ENCODE results near the gene MLLT10.
A peak's percentile ranks its signal among the peaks of the same experiment; 100 is the strongest.

The MLLT10 gene

GRCh38 chr10:21655236-21655635 is 121.2 kb downstream of the MLLT10 start:
- no peak for DNase-seq

GRCh38 chr10:21655687-21656086 is 121.7 kb downstream of the MLLT10 start:
- no peak for DNase-seq

GRCh38 chr10:21661087-21661486 is 127.1 kb downstream of the MLLT10 start:
- no peak for DNase-seq

GRCh38 chr10:21661935-21662334 is 127.9 kb downstream of the MLLT10 start:
- DNase-seq, result no peak

- DNase-seq, result no peak
These were observed 128.6 kb downstream of the MLLT10 start for GRCh38 chr10:21662635-21663034.

- DNase-seq, result no peak
These were observed 134.8 kb downstream of the MLLT10 start for GRCh38 chr10:21668831-21669230.

GRCh38 chr10:21670391-21670790 is 136.4 kb downstream of the MLLT10 start:
- no peak for DNase-seq

GRCh38 chr10:21673668-21674067 is 139.6 kb downstream of the MLLT10 start:
- no peak for DNase-seq

- peak; percentile 21 for DNase-seq
These were observed 141.2 kb downstream of the MLLT10 start for GRCh38 chr10:21675157-21675796.

- DNase-seq, result no peak
These were observed 143.5 kb downstream of the MLLT10 start for GRCh38 chr10:21677551-21677950.

GRCh38 chr10:21681156-21681555 is 147.1 kb downstream of the MLLT10 start:
- DNase-seq, result no peak

- DNase-seq, result no peak
These were observed 153.4 kb downstream of the MLLT10 start for GRCh38 chr10:21687266-21688008.

- no peak for DNase-seq
These were observed 153.9 kb downstream of the MLLT10 start for GRCh38 chr10:21688009-21688332.

- no peak for DNase-seq
These were observed 154.8 kb downstream of the MLLT10 start for GRCh38 chr10:21688870-21689269.

GRCh38 chr10:21689881-21690280 is 155.8 kb downstream of the MLLT10 start:
- no peak for DNase-seq

GRCh38 chr10:21692916-21693315 is 158.9 kb downstream of the MLLT10 start:
- no peak for DNase-seq

GRCh38 chr10:21693418-21693817 is 159.4 kb downstream of the MLLT10 start:
- DNase-seq, result no peak

- no peak for DNase-seq
These were observed 160.6 kb downstream of the MLLT10 start for GRCh38 chr10:21694631-21695030.

GRCh38 chr10:21696302-21696701 is 162.3 kb downstream of the MLLT10 start:
- DNase-seq, result no peak

GRCh38 chr10:21699575-21699974 is 165.5 kb downstream of the MLLT10 start:
- DNase-seq, result no peak

GRCh38 chr10:21700474-21700873 is 166.4 kb downstream of the MLLT10 start:
- DNase-seq, result no peak

- DNase-seq, result no peak
These were observed 168.6 kb downstream of the MLLT10 start for GRCh38 chr10:21702633-21703111.

GRCh38 chr10:21705142-21705827 is 171.3 kb downstream of the MLLT10 start:
- DNase-seq, result no peak

GRCh38 chr10:21705828-21706176 is 171.8 kb downstream of the MLLT10 start:
- no peak for DNase-seq
